Right lobe of liver (tissue), 4 donors: ENCODE data around the gene LRP1.

Experiments
- POLR2A ChIP-seq: fragments of 450-650 bp; IDR thresholded peaks from one replicate; pipeline ENCODE4 v1.6.1; 2017; ENCODE audit warnings: antibody characterized with exemption, mild to moderate bottlenecking
- TF ChIP-seq, protein P1 (sequence below), 4 donors: fragments of 200-600 bp in 3 of 4; fragments of 450-650 bp in 1 of 4; IDR thresholded peaks; one replicate each; pipeline versions ENCODE4 v1.5.1 to v1.8.0; 2016 to 2022; ENCODE audit warnings: antibody characterized with exemption in 4 of 4, mild to moderate bottlenecking in 2 of 4
- donor health status: DM: no; HTN: no; CAD: no.
- donor health status: DM: no; HTN: no; CAD: no.
- donor health status: DM: no; HTN: yes; CAD: no.

DNA sequence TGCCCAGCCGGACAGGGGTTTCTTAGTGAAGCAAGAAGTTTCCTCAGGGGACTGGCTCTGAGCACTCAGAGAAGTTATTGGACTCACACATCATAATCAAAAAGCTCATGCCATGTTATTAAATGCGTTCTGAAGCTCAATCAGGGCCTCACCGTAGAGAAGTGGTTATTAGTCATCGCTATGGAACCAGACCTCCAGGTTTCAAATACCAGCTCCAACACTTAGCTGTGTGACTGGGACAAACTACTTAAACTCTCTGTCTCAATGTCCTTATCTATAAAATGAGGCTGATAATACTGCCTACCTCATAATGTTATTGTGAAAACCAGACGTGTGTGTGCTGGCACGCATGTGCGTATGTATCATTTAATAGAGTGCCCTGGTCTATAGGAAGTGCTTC is 24.4 kb upstream of the LRP1 start:
- TF ChIP-seq, protein P1, sequence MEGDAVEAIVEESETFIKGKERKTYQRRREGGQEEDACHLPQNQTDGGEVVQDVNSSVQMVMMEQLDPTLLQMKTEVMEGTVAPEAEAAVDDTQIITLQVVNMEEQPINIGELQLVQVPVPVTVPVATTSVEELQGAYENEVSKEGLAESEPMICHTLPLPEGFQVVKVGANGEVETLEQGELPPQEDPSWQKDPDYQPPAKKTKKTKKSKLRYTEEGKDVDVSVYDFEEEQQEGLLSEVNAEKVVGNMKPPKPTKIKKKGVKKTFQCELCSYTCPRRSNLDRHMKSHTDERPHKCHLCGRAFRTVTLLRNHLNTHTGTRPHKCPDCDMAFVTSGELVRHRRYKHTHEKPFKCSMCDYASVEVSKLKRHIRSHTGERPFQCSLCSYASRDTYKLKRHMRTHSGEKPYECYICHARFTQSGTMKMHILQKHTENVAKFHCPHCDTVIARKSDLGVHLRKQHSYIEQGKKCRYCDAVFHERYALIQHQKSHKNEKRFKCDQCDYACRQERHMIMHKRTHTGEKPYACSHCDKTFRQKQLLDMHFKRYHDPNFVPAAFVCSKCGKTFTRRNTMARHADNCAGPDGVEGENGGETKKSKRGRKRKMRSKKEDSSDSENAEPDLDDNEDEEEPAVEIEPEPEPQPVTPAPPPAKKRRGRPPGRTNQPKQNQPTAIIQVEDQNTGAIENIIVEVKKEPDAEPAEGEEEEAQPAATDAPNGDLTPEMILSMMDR (IDR thresholded peaks at IDR 0.05) = no peak
- no peak for TF ChIP-seq POLR2A
